ENCODE data around the gene POLR3B. TPM values are rescaled to one million over a fixed set of nuclear protein-coding genes. Genes with fewer than 3 reads are reported as not detected.

Gene POLR3B
- total RNA-seq, 2 donors from 2014 or later, result 9.0 to 12.4 TPM

DNA sequence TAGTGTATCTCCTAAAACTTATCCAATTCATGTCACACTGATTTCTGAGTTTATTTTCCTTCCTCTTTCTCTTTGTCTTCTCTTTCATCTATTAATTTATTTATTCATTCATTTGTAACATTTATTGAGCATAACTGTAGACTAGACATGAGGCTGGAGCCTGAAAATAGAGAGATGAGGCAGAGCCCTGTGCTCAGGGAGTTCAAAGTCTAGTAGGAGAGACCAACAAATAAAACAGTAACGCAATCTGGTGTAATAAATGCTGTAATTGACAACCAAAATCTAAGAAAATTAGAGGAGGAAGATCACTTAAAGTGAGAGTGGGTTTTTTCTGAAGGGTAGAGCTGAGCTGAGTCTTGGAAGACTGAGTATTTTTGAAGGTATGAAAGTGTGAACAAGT is 87.5 kb downstream of the POLR3B start:
- H3K27ac Mint-ChIP-seq, result no peak overlapping the region
- no peaks in the 10 kb centered on the region for H3K27me3 Mint-ChIP-seq (ENCODE audit: insufficient read depth)
- Histone ChIP-seq H3K27ac (ENCODE audit: low read depth, low read length) (peak overlapping the region; percentile 43), H3K9me3 (ENCODE audit: control insufficient read depth, low read length) (no peaks in the 10 kb centered on the region), H3K36me3 (ENCODE audit: control insufficient read depth, insufficient read depth, low read length) (peaks cover 9% of the 10 kb centered on the region), H3K4me3 (ENCODE audit: low read length) (no peak overlapping the region), H3K27me3 (ENCODE audit: control insufficient read depth, insufficient read depth, low read length, poor library complexity, severe bottlenecking) (no peaks in the 10 kb centered on the region), H3K4me1 (ENCODE audit: control insufficient read depth, insufficient read depth, low read length) (no peaks in the 10 kb centered on the region), H3K9ac (ENCODE audit: extremely low read depth, low read length, poor library complexity, severe bottlenecking) (no peak overlapping the region)
- TF ChIP-seq, protein P1, sequence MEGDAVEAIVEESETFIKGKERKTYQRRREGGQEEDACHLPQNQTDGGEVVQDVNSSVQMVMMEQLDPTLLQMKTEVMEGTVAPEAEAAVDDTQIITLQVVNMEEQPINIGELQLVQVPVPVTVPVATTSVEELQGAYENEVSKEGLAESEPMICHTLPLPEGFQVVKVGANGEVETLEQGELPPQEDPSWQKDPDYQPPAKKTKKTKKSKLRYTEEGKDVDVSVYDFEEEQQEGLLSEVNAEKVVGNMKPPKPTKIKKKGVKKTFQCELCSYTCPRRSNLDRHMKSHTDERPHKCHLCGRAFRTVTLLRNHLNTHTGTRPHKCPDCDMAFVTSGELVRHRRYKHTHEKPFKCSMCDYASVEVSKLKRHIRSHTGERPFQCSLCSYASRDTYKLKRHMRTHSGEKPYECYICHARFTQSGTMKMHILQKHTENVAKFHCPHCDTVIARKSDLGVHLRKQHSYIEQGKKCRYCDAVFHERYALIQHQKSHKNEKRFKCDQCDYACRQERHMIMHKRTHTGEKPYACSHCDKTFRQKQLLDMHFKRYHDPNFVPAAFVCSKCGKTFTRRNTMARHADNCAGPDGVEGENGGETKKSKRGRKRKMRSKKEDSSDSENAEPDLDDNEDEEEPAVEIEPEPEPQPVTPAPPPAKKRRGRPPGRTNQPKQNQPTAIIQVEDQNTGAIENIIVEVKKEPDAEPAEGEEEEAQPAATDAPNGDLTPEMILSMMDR (conservative IDR thresholded peaks at IDR 0.05), result no peak
- no peak overlapping the region for H3K4me3 Mint-ChIP-seq
- DNase-seq, result no peak
- peaks cover 11% of the 10 kb centered on the region for H3K36me3 Mint-ChIP-seq (ENCODE audit: low read depth)
- peaks cover 8% of the 10 kb centered on the region for H3K4me1 Mint-ChIP-seq
- 0% methylated on average over 1 of the region's 1 CpG for WGBS, 2 experiments (ENCODE audit: insufficient coverage in 1 of 2, insufficient read length in 1 of 2)
- H3K9me3 Mint-ChIP-seq, result no peaks in the 10 kb centered on the region

GRCh38 chr12:106445959-106446358 is 88.4 kb downstream of the POLR3B start:
- H3K4me1 ChIP-seq (ENCODE audit: control insufficient read depth, insufficient read depth, low read length), result no peaks in the 10 kb centered on the region
- no peak for DNase-seq
- H3K27me3 ChIP-seq (ENCODE audit: control insufficient read depth, insufficient read depth, low read length, poor library complexity, severe bottlenecking), result no peaks in the 10 kb centered on the region
- Mint-ChIP-seq H3K36me3 (ENCODE audit: low read depth) (peaks cover 8% of the 10 kb centered on the region), H3K27me3 (ENCODE audit: insufficient read depth) (no peaks in the 10 kb centered on the region), H3K4me1 (peaks cover 8% of the 10 kb centered on the region), H3K27ac (no peak overlapping the region), H3K4me3 (no peak overlapping the region), H3K9me3 (no peaks in the 10 kb centered on the region)
- H3K36me3 ChIP-seq (ENCODE audit: control insufficient read depth, insufficient read depth, low read length), result peaks cover 9% of the 10 kb centered on the region
- H3K9me3 ChIP-seq (ENCODE audit: control insufficient read depth, low read length), result no peaks in the 10 kb centered on the region
- H3K9ac ChIP-seq (ENCODE audit: extremely low read depth, low read length, poor library complexity, severe bottlenecking), result no peak overlapping the region
- WGBS, 2 experiments (ENCODE audit: insufficient coverage in 1 of 2, insufficient read length in 1 of 2), result 83 to 92% methylated on average over 2 to 4 of the region's 5 CpGs
- H3K4me3 ChIP-seq (ENCODE audit: low read length), result no peak overlapping the region
- TF ChIP-seq, protein P1 (conservative IDR thresholded peaks at IDR 0.05), result no peak
- peak overlapping the region; percentile 99 for H3K27ac ChIP-seq (ENCODE audit: low read depth, low read length)

DNA sequence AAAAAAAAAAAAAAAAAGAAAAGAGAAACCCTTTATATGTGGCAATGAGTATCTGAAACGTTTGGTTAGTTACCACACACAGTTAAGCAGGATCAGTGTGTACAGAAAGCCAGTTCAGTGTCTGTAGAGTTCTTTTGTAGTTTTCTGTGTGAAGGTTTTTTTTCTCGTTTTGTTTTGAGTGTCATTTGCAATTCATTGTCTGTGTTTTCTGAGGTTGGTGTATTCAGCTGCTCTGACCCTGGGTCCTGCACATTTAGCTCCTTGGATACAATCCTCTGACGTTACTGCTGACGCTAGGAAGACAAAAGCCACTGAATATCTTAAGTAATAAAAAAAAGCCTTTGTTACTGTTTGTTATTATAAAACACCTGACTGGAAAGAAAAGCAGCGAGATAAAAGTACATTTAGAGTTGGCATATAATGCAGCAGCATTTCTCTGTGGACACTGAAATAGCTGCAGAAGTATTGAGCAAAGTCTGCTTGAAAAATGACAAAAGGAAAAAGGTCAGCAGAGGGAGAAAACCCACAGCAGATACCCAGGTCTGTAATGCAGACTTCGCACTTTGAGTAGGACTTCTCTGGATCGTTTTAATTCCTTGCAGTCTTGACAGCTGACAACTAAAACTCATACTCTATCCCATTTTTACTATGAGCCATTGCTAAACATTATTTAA is 89.0 kb downstream of the POLR3B start:
- Mint-ChIP-seq H3K4me3 (no peak overlapping the region), H3K9me3 (no peaks in the 10 kb centered on the region), H3K36me3 (ENCODE audit: low read depth) (peaks cover 8% of the 10 kb centered on the region), H3K27me3 (ENCODE audit: insufficient read depth) (no peaks in the 10 kb centered on the region), H3K4me1 (peaks cover 8% of the 10 kb centered on the region), H3K27ac (no peak overlapping the region)
- peaks cover 6% of the 10 kb centered on the region for H3K36me3 ChIP-seq (ENCODE audit: control insufficient read depth, insufficient read depth, low read length)
- H3K9ac ChIP-seq (ENCODE audit: extremely low read depth, low read length, poor library complexity, severe bottlenecking), result no peak overlapping the region
- no peak for DNase-seq
- H3K27ac ChIP-seq (ENCODE audit: low read depth, low read length), result peak overlapping the region; percentile 99
- H3K4me1 ChIP-seq (ENCODE audit: control insufficient read depth, insufficient read depth, low read length), result no peaks in the 10 kb centered on the region
- no peak overlapping the region for H3K4me3 ChIP-seq (ENCODE audit: low read length)
- H3K27me3 ChIP-seq (ENCODE audit: control insufficient read depth, insufficient read depth, low read length, poor library complexity, severe bottlenecking), result no peaks in the 10 kb centered on the region
- no peaks in the 10 kb centered on the region for H3K9me3 ChIP-seq (ENCODE audit: control insufficient read depth, low read length)
- WGBS, 2 experiments (ENCODE audit: insufficient coverage in 1 of 2, insufficient read length in 1 of 2), result 64 to 85% methylated on average over 2 to 7 of the region's 7 CpGs
- TF ChIP-seq, protein P1 (conservative IDR thresholded peaks at IDR 0.05), result no peak
